IPS-15b (cell line): ENCODE data around the gene NGEF.

ENCODE experiments used
- H3K27me3 ChIP-seq: one replicate; pipeline ENCODE4 v1.6.1; 2013; ENCODE audit warnings: low read length; ENCODE audit not compliant: control insufficient read depth, insufficient read depth
- H3K36me3 ChIP-seq: one replicate; pipeline ENCODE4 v1.6.1; 2013; ENCODE audit warnings: low read length; ENCODE audit not compliant: control insufficient read depth, insufficient read depth
- H3K4me1 ChIP-seq: one replicate; pipeline ENCODE4 v1.6.1; 2013; ENCODE audit warnings: mild to moderate bottlenecking, low read length; ENCODE audit not compliant: control insufficient read depth, insufficient read depth
- H3K4me3 ChIP-seq: one replicate; pipeline ENCODE4 v1.5.1; 2013; ENCODE audit warnings: low read depth, low read length
- H3K9ac ChIP-seq: one replicate; pipeline ENCODE4 v1.6.1; 2013; ENCODE audit warnings: low read depth, mild to moderate bottlenecking, low read length
- H3K9me3 ChIP-seq: one replicate; pipeline ENCODE4 v1.6.1; 2013; ENCODE audit warnings: mild to moderate bottlenecking, low read length; ENCODE audit not compliant: control insufficient read depth, insufficient read depth

The NGEF gene

DNA sequence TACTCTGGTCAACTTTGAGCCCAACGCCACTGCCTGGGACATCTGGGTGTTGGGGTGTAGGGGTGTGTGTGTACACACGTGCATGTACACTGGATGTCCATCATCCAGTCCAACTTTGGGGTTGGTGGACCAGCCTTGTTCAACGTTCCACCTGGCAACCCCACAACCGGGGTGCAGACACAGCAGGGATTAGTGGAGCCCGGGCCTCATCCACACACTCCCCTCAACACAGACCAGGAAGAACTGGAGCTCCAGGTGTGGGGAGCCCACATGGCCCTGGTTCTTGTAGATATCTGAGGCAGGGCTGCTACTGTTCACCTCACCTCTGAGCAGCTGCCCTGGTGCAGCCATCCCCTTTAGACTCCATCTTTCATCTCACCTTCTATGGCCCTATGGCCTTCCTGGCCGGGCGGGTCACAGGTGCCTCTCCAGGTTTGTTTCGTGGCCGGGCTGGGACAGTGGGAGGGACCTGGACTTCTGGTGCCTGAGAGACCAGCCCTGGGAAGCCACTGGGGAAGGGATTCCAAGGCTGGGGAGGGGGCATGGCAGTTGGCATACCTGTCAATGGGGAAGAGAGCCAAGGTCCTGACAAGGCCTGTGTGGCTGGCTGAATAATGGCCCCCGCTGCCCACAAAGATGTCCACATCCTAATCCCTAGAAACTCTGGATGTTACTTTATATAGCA, 26.9 kb upstream of the NGEF start:
- no peaks in the 10 kb centered on the region for H3K36me3 ChIP-seq
- H3K9me3 ChIP-seq: no peaks in the 10 kb centered on the region
- H3K4me3 ChIP-seq: no peak overlapping the region
- H3K9ac ChIP-seq: no peak overlapping the region
- H3K27me3 ChIP-seq: no peaks in the 10 kb centered on the region
- no peaks in the 10 kb centered on the region for H3K4me1 ChIP-seq

DNA sequence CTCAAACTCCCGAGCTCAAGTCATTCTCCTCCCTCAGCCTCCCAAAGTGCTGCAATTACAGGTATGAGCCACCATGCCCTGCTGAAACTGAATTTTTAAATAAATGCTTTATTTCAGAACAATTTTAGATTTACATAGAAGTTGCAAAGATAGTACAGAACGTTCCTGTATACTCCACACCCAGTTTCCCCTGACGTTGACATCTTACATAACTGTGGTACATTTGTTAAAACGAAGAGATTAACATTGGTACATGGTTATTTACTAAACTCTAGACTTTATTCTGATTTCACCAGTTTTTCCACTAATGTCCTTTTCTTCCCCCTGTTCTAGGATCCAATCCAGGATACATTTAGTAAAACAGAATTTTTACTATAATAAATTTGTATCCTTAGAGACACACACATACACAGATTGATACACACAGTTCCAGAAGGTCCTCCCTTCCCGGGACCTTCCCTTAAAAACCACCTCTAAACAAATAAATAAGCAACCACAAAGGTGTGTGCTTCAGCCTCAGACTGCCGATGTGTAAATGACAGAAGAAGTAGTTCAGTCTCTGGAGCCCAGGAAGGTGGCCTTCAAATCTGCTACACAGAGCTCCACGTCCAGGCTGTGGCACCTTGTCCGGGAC, 26.3 kb upstream of the NGEF start:
- Histone ChIP-seq H3K9ac (no peak overlapping the region), H3K4me3 (no peak overlapping the region)

DNA sequence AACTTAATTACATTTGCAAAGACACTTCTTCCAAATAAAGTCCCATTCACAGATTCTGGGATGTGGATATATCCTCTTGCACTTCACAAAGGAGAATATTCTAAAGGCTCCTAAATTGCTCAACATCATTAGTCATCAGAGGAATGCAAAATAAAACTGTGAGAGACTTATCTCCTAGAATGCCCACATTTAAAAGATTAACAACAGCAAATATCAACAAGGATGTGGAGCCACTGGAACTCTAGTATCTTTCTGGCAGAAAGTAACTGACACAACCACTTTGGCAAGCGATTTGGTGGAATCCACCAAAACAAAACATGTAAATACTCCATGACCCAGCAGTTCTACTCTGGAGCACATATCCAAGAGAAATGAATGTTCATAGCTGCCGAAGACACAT, 24.0 kb upstream of the NGEF start:
- Histone ChIP-seq H3K27me3 (no peaks in the 10 kb centered on the region), H3K4me1 (no peaks in the 10 kb centered on the region), H3K36me3 (no peaks in the 10 kb centered on the region), H3K9ac (no peak overlapping the region), H3K4me3 (no peak overlapping the region), H3K9me3 (no peaks in the 10 kb centered on the region)

More for the DNA sequence above, 26.3 kb upstream of the NGEF start:
- Histone ChIP-seq H3K9me3 (no peaks in the 10 kb centered on the region), H3K4me1 (no peaks in the 10 kb centered on the region), H3K27me3 (no peaks in the 10 kb centered on the region), H3K36me3 (no peaks in the 10 kb centered on the region)

DNA sequence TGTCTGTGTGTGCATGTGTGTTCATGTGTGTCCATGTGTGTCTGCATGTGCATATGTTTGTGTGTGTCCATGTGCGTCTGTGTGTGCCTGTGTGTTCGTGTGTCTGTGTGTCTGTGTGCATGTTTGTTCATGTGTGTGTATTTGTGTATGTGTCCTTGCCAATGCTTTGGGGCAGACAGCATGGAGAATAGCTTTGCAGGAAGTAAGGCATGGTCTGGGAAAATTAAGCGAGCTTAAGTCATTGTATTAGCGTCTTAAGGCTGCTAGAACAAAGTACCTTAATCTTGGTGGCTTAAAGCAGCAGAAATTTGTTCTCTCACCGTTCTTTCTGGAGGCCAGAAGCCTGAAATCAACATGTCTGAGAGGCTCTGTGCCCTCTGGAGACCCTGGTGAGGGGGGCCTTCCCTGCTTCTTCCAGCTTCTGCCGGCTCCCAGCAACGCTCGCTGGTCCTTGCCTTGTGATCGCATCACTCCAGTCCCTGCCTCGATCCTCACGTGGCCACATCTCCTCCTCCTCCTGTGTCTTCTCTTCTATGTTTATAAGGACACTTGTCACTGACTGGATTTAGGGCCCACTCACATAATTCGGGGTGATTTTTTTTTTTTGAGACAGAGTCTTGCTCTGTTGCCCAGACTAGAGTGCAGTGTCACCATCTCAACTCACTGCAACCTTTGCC, 23.2 kb upstream of the NGEF start:
- Histone ChIP-seq H3K4me3 (no peak overlapping the region), H3K27me3 (no peaks in the 10 kb centered on the region), H3K9ac (no peak overlapping the region), H3K4me1 (no peaks in the 10 kb centered on the region), H3K36me3 (no peaks in the 10 kb centered on the region), H3K9me3 (no peaks in the 10 kb centered on the region)

DNA sequence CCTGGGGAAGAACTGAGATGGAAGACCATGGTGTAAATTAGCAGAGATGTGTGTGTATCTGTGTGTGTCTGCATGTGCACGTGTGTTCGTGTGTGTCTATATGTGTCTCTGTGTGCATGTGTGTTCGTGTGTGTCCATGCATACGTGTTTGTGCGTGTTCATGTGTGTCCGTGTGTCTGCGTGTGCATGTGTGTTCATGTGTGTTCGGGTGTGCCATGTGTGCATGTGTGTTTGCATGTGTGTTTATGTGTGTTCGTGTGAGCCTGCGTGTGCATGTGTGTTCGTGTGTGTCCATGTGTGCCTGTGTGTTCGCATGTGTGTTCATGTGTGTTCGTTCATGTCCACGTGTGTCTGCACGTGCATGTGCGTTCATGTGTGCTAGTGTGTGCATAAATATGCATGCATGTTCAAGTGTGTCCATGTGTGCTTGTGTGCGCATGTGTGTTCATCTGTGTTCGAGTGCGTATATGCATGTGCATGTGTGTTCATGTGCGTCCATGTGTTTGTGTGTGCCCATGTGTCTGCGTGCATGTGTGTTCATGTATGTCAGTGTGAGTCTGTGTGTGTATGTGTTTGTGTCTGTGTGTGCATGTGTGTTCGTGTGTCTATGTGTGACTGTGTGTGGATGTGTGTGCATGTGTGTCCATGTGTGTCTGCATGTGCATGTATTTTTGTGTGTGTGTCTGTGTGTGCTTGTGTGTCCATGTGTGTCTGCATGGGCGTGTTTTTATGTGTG, 22.5 kb upstream of the NGEF start:
- no peak overlapping the region for H3K9ac ChIP-seq
- H3K27me3 ChIP-seq: no peaks in the 10 kb centered on the region

DNA sequence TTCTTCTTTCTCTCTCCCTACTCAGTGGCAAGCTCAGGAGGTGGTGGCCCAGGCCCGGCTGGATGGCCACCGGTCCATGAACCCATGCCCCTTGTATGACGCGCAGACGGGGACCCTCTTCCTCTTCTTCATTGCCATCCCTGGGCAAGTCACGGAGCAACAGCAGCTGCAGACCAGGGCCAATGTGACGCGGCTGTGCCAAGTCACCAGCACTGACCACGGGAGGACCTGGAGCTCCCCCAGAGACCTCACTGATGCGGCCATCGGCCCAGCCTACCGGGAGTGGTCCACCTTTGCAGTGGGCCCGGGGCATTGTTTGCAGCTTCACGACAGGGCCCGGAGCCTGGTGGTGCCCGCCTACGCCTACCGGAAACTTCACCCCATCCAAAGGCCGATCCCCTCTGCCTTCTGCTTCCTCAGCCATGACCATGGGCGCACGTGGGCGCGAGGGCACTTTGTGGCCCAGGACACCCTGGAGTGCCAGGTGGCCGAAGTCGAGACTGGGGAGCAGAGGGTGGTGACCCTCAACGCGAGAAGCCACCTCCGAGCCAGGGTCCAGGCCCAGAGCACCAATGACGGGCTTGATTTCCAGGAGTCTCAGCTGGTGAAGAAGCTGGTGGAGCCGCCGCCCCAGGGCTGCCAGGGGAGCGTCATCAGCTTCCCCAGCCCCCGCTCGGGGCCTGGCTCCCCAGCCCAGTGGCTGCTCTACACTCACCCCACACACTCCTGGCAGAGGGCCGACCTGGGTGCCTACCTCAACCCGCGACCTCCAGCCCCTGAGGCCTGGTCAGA, 21.2 kb upstream of the NGEF start:
- Histone ChIP-seq H3K4me1 (no peaks in the 10 kb centered on the region), H3K36me3 (no peaks in the 10 kb centered on the region), H3K9ac (no peak overlapping the region), H3K4me3 (no peak overlapping the region), H3K9me3 (no peaks in the 10 kb centered on the region), H3K27me3 (no peaks in the 10 kb centered on the region)

More for the DNA sequence above, 22.5 kb upstream of the NGEF start:
- no peaks in the 10 kb centered on the region for H3K4me1 ChIP-seq
- H3K9me3 ChIP-seq: no peaks in the 10 kb centered on the region
- H3K4me3 ChIP-seq: no peak overlapping the region
- H3K36me3 ChIP-seq: no peaks in the 10 kb centered on the region

DNA sequence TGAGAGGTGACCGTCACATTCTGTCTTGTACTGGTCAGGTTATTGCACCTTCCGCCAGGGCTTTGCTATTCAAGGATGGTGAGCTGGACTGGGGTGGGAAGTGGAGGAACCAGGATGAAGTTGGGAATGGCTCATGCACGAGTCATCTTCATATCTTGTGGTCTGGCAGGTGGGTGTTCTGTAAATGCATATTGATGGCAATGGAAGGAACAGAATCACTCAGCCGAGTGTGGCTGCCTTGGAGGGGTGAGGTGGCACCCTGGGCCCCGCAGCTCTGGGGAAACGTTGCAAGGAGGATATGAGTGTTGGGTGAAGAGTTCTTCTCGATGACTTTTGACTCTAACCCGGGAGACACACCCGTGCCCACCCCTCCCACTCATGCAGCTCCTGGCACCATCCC, 20.6 kb upstream of the NGEF start:
- Histone ChIP-seq H3K36me3 (no peaks in the 10 kb centered on the region), H3K27me3 (no peaks in the 10 kb centered on the region), H3K4me1 (no peaks in the 10 kb centered on the region), H3K4me3 (no peak overlapping the region), H3K9me3 (no peaks in the 10 kb centered on the region), H3K9ac (no peak overlapping the region)

DNA sequence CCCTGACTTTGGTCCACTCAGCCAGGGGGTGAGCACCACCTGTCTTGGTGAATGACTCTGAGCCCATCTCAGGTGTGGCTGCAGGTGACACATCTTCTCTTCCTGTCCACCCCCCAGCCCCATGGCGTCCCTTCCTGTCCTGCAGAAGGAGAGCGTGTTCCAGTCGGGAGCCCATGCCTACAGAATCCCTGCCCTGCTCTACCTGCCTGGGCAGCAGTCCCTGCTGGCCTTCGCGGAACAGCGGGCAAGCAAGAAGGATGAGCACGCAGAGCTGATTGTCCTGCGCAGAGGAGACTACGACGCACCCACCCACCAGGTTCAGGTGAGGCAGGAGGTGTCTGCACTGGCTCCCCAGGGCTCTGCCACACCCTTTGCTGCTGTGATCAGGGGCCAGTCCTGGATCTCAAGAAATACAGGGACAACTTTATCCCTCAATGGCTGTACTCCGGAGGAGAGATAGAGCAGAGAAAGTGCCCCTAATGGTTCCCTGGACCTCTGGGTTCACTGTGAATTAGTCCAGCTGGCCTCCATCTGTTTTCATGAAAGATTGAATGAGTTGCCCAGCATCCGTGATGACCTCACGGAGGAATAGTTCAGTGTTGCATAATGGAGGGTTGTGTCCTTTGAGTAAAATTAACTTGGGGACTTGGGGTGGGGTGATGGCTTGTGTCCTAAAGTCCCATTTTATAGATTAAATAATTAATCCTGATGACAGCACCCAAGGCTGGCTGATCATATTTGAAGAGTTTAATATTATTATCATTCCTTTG, 19.7 kb upstream of the NGEF start, which contains the start of gene NEU2:
Gene NEU2 (plus strand): TSS at position 122 of the 770 bp plus-strand sequence. CDS start 0 bp downstream, at position 122.
- no peaks in the 10 kb centered on the region for H3K27me3 ChIP-seq
- no peak within 1 kb of the TSS for H3K9ac ChIP-seq
- no peaks in the 10 kb centered on the region for H3K4me1 ChIP-seq
- no peak within 1 kb of the TSS for H3K4me3 ChIP-seq
- no peaks in the 10 kb centered on the region for H3K9me3 ChIP-seq
- no peaks in the 10 kb centered on the region for H3K36me3 ChIP-seq

DNA sequence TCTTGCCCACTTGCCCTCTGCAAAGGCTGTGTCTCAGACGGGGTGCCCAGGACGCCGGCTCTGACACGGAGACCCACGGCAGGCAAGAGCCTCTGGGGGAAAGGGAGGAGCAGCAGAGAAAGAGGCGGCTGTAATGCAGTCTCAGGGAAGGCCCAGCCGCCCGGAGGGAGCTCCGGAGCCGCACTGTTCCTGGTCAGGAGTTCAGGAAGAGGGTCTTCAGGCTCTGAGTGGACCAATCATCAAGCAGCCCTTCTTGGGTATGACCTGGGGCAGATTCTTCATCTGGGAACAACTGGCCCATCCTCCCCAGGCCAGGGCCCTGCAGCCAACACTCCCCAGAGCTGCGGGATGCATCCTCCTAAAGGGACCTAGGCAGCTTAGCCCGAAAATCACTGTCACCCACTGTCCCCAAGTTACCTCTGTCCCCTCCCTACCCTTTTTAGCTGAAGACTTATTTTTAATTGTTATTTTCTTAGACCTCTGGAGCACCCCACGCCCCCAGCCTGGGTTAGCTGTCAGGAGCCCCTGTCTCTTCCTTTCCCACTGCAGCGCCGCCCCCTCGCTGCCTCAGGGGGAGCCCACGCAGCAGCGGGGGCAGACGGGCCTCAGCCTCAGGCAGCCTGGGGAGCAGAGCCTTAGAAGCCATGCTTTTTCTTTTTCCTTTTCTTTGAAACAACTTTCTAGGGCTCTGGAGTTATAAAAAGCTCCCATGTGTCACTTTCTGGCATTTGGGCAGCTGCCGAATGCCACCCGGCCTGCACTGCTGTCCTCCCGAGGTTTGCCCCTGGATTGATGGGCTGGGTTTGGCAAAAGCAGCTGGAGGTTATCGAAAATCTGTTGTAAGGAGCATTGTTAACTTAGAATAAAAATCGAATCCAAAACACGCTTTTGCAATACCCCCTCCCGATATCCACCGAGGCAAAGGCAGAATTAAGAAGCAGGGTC, 18.8 kb upstream of the NGEF start:
- Histone ChIP-seq H3K4me3 (no peak overlapping the region), H3K4me1 (no peaks in the 10 kb centered on the region), H3K27me3 (no peaks in the 10 kb centered on the region), H3K9me3 (no peaks in the 10 kb centered on the region), H3K36me3 (no peaks in the 10 kb centered on the region), H3K9ac (no peak overlapping the region)

DNA sequence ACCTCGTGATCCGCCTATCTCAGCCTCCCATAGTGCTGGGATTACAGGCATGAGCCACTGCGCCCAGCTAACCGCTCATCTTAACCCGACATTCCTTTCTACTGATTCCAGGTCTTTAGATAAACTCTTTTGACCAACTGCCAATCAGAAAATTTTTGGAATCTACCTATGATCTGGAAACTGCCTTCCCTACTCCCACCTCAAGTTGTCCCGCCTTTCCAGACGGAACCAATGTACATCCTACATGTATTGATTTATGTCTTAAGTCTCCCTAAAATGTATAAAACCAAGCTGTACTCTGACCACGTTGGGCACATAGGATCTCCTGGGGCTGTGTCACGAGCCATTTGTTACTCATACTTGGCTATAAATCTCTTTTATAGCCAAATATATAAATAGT, 16.3 kb upstream of the NGEF start:
- Histone ChIP-seq H3K36me3 (no peaks in the 10 kb centered on the region), H3K9ac (no peak overlapping the region), H3K4me3 (no peak overlapping the region), H3K4me1 (peaks cover 3% of the 10 kb centered on the region), H3K9me3 (no peaks in the 10 kb centered on the region), H3K27me3 (no peaks in the 10 kb centered on the region)
